NK-92 (cell line): ENCODE data around the gene DPYD.

Experiments
- DNase-seq: peaks from one replicate; lab custom pipeline; 2025; ENCODE audit not compliant: unreplicated experiment; lab: John Stamatoyannopoulos, UW

The DPYD gene

GRCh38 chr1:97553971-97554370 lies 366.9 kb downstream of the DPYD start:
- no peak for DNase-seq

GRCh38 chr1:97551113-97551512 lies 369.7 kb downstream of the DPYD start:
- no peak for DNase-seq

- DNase-seq, result no peak
Observed at GRCh38 chr1:97545446-97545845, 375.4 kb downstream of the DPYD start.

GRCh38 chr1:97540346-97540888 lies 380.4 kb downstream of the DPYD start:
- no peak for DNase-seq

- DNase-seq, result no peak
Observed at GRCh38 chr1:97538113-97538512, 382.7 kb downstream of the DPYD start.

GRCh38 chr1:97533358-97533757 lies 387.5 kb downstream of the DPYD start:
- no peak for DNase-seq

- DNase-seq, result no peak
Observed at GRCh38 chr1:97529600-97529999, 391.2 kb downstream of the DPYD start.

- no peak for DNase-seq
Observed at GRCh38 chr1:97524211-97524610, 396.6 kb downstream of the DPYD start.

GRCh38 chr1:97516588-97516987 lies 404.2 kb downstream of the DPYD start:
- no peak for DNase-seq

GRCh38 chr1:97508653-97509218 lies 412.1 kb downstream of the DPYD start:
- no peak for DNase-seq

- DNase-seq, result no peak
Observed at GRCh38 chr1:97507863-97508262, 413.0 kb downstream of the DPYD start.

GRCh38 chr1:97506368-97506767 lies 414.5 kb downstream of the DPYD start:
- no peak for DNase-seq

- no peak for DNase-seq
Observed at GRCh38 chr1:97505816-97506215, 415.0 kb downstream of the DPYD start.

GRCh38 chr1:97505289-97505688 lies 415.5 kb downstream of the DPYD start:
- DNase-seq, result no peak

GRCh38 chr1:97502360-97502759 lies 418.5 kb downstream of the DPYD start:
- no peak for DNase-seq

- no peak for DNase-seq
Observed at GRCh38 chr1:97501628-97502027, 419.2 kb downstream of the DPYD start.

- DNase-seq, result no peak
Observed at GRCh38 chr1:97500760-97501159, 420.1 kb downstream of the DPYD start.

- DNase-seq, result no peak
Observed at GRCh38 chr1:97499667-97500066, 421.2 kb downstream of the DPYD start.

GRCh38 chr1:97489834-97490233 lies 431.0 kb downstream of the DPYD start:
- no peak for DNase-seq

GRCh38 chr1:97488530-97488929 lies 432.3 kb downstream of the DPYD start:
- DNase-seq, result no peak

- DNase-seq, result no peak
Observed at GRCh38 chr1:97482022-97482421, 438.8 kb downstream of the DPYD start.

- DNase-seq, result no peak
Observed at GRCh38 chr1:97467445-97467844, 453.4 kb downstream of the DPYD start.

GRCh38 chr1:97464305-97464704 lies 456.5 kb downstream of the DPYD start:
- no peak for DNase-seq
